HG03066 (cell line): ENCODE data around the gene TOE1.

ENCODE experiments used
- ATAC-seq: cut with Tn5 transposase; IDR thresholded peaks from one replicate; pipeline ENCODE4 v1.9.1; 2021; ENCODE audit warnings: low read depth; ENCODE audit not compliant: unreplicated experiment

The TOE1 gene

GRCh38 chr1:45326627-45327623, 13.0 kb upstream of the TOE1 start, which contains the start of gene HPDL:
Gene HPDL (plus strand): TSS chr1:45326895. CDS start chr1:45327149, 254 bp downstream.
- no peak for ATAC-seq

GRCh38 chr1:45327644-45328515, 12.1 kb upstream of the TOE1 start:
- no peak for ATAC-seq

- ATAC-seq: no peak
Observed at GRCh38 chr1:45328680-45329079, 11.3 kb upstream of the TOE1 start.

GRCh38 chr1:45329445-45329844, 10.5 kb upstream of the TOE1 start:
- ATAC-seq: no peak

GRCh38 chr1:45331436-45332345, 8.3 kb upstream of the TOE1 start:
- ATAC-seq: no peak

- no peak for ATAC-seq
Observed at GRCh38 chr1:45332346-45332720, 7.6 kb upstream of the TOE1 start.

GRCh38 chr1:45334308-45335245, 5.4 kb upstream of the TOE1 start:
- no peak for ATAC-seq

- ATAC-seq: no peak
Observed at GRCh38 chr1:45335855-45336324, 4.1 kb upstream of the TOE1 start.

- no peak for ATAC-seq
Observed at GRCh38 chr1:45337630-45338325, 2.2 kb upstream of the TOE1 start.

GRCh38 chr1:45340816-45341466, 971 bp downstream of the TOE1 start:
- no peak for ATAC-seq

GRCh38 chr1:45344499-45344898, 4.5 kb downstream of the TOE1 start:
- no peak for ATAC-seq

GRCh38 chr1:45345014-45345413, 5.0 kb downstream of the TOE1 start:
- no peak for ATAC-seq

GRCh38 chr1:45346473-45346872, 6.5 kb downstream of the TOE1 start:
- no peak for ATAC-seq

- ATAC-seq: no peak
Observed at GRCh38 chr1:45348020-45348419, 8.1 kb downstream of the TOE1 start.

- no peak for ATAC-seq
Observed at GRCh38 chr1:45348609-45348965, 8.6 kb downstream of the TOE1 start.

GRCh38 chr1:45348966-45349677, 9.2 kb downstream of the TOE1 start:
- ATAC-seq: no peak

- ATAC-seq: no peak
Observed at GRCh38 chr1:45351508-45351907, 11.5 kb downstream of the TOE1 start.
